Measurements from ENCODE around the gene SNX18. TPM values are rescaled to one million over a fixed set of nuclear protein-coding genes. Genes with fewer than 3 reads are reported as not detected.

Gene SNX18
- total and polyA plus RNA-seq, 2 of the 8 experiments (the other 6 are each of a cell fraction or from before 2014, with no cell fraction given): 5.8 to 17.7 TPM

- Histone ChIP-seq H3K4me1 (replicated peaks in 1 of 4; ENCODE audit: control insufficient read depth in 3 of 4, insufficient read depth in 4 of 4, low read length in 3 of 4) (peaks cover 0 to 13% (median 9%) of the 10 kb centered on the region in 4 experiments; a peak in 5 of 7 replicates), H3K79me1 (ENCODE audit: low read depth, low read length) (no peaks in the 10 kb centered on the region), H2BK20ac (ENCODE audit: low read length) (no peak overlapping the region), H3K36me3 (ENCODE audit: control insufficient read depth in 2 of 4, insufficient read depth in 4 of 4, low read length in 3 of 4) (peaks cover 0 to 3% (median 0%) of the 10 kb centered on the region in 4 experiments; a peak in 1 of 8 replicates), H3K4me2 (ENCODE audit: insufficient read depth in 1 of 2, low read depth in 2 of 2, low read length in 2 of 2) (no peak overlapping the region; a peak in 1 of 4 replicates), H4K20me1 (replicated peaks in 1 of 2; ENCODE audit: control insufficient read depth in 1 of 2, insufficient read depth in 2 of 2, low read length in 2 of 2) (peaks cover 2 to 9% of the 10 kb centered on the region in 2 experiments), H3K23me2 (ENCODE audit: low read depth, low read length) (peaks cover 3% of the 10 kb centered on the region), H3K18ac (ENCODE audit: extremely low read depth, low read length) (no peak overlapping the region), H3K14ac (ENCODE audit: insufficient read length) (no peak overlapping the region), H3K27me3 (replicated peaks in 1 of 4; ENCODE audit: control insufficient read depth in 3 of 4, extremely low read depth in 1 of 4, insufficient read depth in 3 of 4, low read length in 3 of 4) (peaks cover 0 to 16% (median 12%) of the 10 kb centered on the region in 4 experiments; a peak in 5 of 7 replicates), H2BK5ac (ENCODE audit: low read depth, low read length) (no peak overlapping the region), H3K4ac (replicated peaks; ENCODE audit: insufficient read length, low read depth, low read length) (no peak overlapping the region), H2AFZ (ENCODE audit: low read length) (no peak overlapping the region), H3K56ac (replicated peaks; ENCODE audit: insufficient read length, low read depth, low read length) (no peak overlapping the region), H2AK5ac (ENCODE audit: low read depth, low read length) (no peak overlapping the region), H3K79me2 (ENCODE audit: control insufficient read depth in 1 of 2, insufficient read depth in 2 of 2, low read length in 2 of 2) (peaks cover 3 to 18% of the 10 kb centered on the region in 2 experiments; a peak in 3 of 4 replicates), H3K9ac (replicated peaks in 1 of 4; ENCODE audit: extremely low read depth in 1 of 4, low read depth in 3 of 4, low read length in 3 of 4) (no peak overlapping the region), H4K5ac (ENCODE audit: insufficient read length, low read depth, low read length) (no peak overlapping the region), H3K4me3 (ENCODE audit: extremely low read depth in 1 of 4, insufficient read depth in 2 of 4, low read depth in 3 of 4, low read length in 4 of 4) (no peak overlapping the region), H2BK120ac (replicated peaks; ENCODE audit: low read depth, low read length) (no peak overlapping the region), H4K8ac (ENCODE audit: extremely low read depth, insufficient read depth, low read length) (no peak overlapping the region), H2BK15ac (ENCODE audit: low read length) (no peak overlapping the region), H2BK12ac (ENCODE audit: low read depth, low read length) (no peak overlapping the region), H3K9me3 (ENCODE audit: insufficient read depth in 2 of 2, low read depth in 1 of 2, low read length in 1 of 2) (peaks cover 0 to 7% of the 10 kb centered on the region in 2 experiments; a peak in 1 of 4 replicates), H3K27ac (ENCODE audit: low read depth, low read length) (no peak overlapping the region), H3K23ac (ENCODE audit: insufficient read length) (no peak overlapping the region), H4K91ac (replicated peaks; ENCODE audit: insufficient read length, low read length) (no peak overlapping the region)
- no peak for FAIRE-seq
- WGBS, 2 experiments (ENCODE audit: extremely low coverage in 1 of 2, insufficient coverage in 1 of 2, insufficient read length in 1 of 2, insufficient replicate concordance in 2 of 2, low coverage in 1 of 2, low lambda C conversion rate in 2 of 2, missing lambda C conversion rate in 1 of 2): 80% methylated on average over 4 of the region's 4 CpGs; no CpG with 5 or more reads in 1 of the 2 experiments
- DNase-seq (ENCODE audit: low read depth in 1 of 2, low spot score in 2 of 2): no peak
- CTCF ChIA-PET (ENCODE audit: partially characterized antibody): interaction anchor here (0.6 to 4.6 kb wide), 46 partner anchors 12 to 643 kb away, joined by 3 to 58 read pairs (median 5); partner anchors contain the start of gene GPX8
- TF ChIP-seq CBX8 (IDR thresholded peaks at IDR 0.05; ENCODE audit: borderline replicate concordance, low read depth, low read length): no peak
- TF ChIP-seq SP2 (IDR thresholded peaks at IDR 0.05; ENCODE audit: low read length): no peak
- no peak for TF ChIP-seq TEAD4 (IDR thresholded peaks at IDR 0.05; ENCODE audit: low read depth, low read length)
- TF ChIP-seq CTCF (IDR thresholded peaks at IDR 0.05; ENCODE audit: control extremely low read depth in 1 of 3, insufficient read depth in 1 of 3, low read depth in 1 of 3, low read length in 3 of 3): no peak
- no peak for TF ChIP-seq CHD1 (IDR thresholded peaks at IDR 0.05; ENCODE audit: low read depth, low read length)
- POLR2A ChIA-PET (ENCODE audit: partially characterized antibody): interaction anchor here (0.6 to 1.3 kb wide), 3 partner anchors 200 to 644 kb away, joined by 3 to 6 read pairs (median 3); partner anchors contain the start of genes ARL15 and GPX8
Observed at GRCh38 chr5:54516051-54516655, 1.4 kb upstream of the SNX18 start.

Data from H1 (cell line).